Mesenteric fat pad (tissue), 1 donor: ENCODE data around the gene LDLRAD4. TPM values are rescaled to one million over a fixed set of nuclear protein-coding genes. Genes with fewer than 3 reads are reported as not detected.

Source experiments
- DNase-seq: peaks from one replicate; pipeline ENCODE4 v3.0.0-alpha.2; 2020; ENCODE audit warnings: low spot score
- total RNA-seq: library from RNA; stranded (reverse); fragmentation: NEBNext Ultra II Directional; extraction: Animal tissue kit (Norgen Biotek cat#: 25700); gene quantifications from one replicate; pipeline ENCODE4 v1.2.1, GENCODE V29; 2021
- donor health status: DM: yes; HTN: yes; CAD: no.

The LDLRAD4 gene
- total RNA-seq, 1 donor from 2014 or later = 39.6 TPM

GRCh38 chr18:13245481-13246000, 27.0 kb downstream of the LDLRAD4 start:
- DNase-seq = peak; percentile 62

GRCh38 chr18:13246121-13246520, 27.6 kb downstream of the LDLRAD4 start:
- peak; percentile 51 for DNase-seq

DNA sequence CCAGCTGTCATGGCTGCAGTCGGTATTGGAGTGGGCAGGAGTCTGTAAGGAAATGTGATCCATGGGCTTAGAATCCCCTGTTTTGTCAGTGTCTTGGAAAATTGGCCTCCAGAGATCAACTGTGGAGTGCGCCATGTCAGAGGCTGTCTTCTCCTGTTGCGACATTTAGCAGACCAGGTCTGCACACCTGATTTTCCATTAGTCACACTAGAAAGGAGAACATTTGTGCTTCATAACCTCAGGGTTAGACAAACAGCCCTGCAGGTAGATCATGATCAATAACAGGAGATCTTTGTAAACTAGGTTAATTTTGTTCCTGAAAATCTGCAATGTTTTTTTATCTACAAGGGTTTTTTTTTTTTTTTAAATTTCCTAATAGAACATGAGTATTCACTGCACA, 28.0 kb downstream of the LDLRAD4 start:
- no peak for DNase-seq

GRCh38 chr18:13247506-13247905, 28.9 kb downstream of the LDLRAD4 start:
- DNase-seq = peak; percentile 57

- DNase-seq = peak; percentile 64
Observed at GRCh38 chr18:13252686-13253410, 34.3 kb downstream of the LDLRAD4 start.

- peak; percentile 62 for DNase-seq
Observed at GRCh38 chr18:13253786-13254688, 35.5 kb downstream of the LDLRAD4 start.

- DNase-seq = peak; percentile 85
Observed at GRCh38 chr18:13254971-13255927, 36.7 kb downstream of the LDLRAD4 start.

DNA sequence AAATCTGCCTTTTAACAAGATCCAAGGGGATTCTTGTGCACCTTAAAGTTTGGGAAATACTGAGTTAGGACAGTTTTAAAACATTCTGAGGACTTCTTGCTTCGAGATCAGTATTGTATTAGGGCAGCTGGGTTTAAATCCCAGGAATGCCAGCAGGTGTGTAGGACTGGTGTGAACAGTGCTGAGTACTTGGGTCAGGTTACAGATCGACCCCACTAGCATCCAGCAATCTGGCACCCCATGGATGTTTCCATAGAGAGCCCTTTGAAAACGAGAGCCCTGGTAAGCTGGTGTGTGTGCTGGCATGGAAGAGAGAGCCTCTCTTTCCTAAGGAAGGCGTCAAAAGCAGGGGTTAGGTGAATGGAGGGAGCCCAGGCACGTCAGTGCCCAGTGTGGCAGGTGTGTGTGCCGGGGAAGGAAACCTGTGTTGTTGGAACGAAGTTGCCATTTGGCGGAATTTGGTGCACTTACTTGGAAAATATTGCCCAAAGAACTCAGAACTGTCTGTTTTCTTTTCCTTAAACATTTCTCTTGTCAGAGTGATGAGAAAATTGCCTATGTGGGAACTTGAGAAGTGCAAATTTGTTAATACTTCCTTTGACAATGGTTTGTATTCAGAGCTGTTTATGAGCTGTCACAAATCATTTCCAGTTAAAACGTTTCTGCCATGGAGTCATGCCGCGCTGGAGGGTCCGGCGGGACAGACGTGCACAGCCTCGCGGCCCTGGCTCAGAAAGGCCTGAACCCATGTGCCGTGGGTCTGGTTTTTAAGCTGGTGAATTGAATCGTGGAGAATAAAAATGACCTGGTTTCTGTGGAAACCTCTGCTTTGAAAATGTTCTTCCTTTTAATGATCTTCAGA, 38.1 kb downstream of the LDLRAD4 start:
- DNase-seq = peak; percentile 75

DNA sequence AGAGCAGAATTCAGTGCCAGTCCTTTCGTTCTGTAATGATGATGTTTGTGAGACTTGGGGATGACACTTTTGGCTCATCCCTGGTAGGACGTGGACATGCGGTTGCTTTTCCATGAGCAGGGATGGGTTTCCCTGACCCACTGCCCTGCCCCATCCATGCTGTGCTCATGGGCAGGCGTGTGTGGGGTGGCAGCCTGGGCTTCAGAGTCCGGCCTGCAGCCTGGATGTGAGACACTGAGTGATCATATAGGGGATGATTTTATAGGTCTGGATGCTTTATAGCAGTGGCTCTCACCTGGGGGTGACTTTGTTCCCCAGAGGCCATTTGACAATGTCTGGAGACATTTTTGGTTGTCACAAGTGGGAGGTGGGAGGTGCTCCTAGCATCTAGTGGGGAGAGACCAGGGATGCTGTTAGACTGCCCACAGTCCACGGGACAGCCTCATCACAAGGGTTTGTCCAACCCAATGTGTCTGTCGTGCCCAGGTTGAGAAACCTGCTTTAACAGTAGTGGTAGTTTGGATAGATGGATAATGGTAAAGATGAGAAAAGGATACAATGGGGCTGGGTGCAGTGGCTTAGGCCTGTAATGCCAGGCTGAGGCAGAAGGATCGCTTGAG, 38.9 kb downstream of the LDLRAD4 start:
- peak; percentile 55 for DNase-seq

DNA sequence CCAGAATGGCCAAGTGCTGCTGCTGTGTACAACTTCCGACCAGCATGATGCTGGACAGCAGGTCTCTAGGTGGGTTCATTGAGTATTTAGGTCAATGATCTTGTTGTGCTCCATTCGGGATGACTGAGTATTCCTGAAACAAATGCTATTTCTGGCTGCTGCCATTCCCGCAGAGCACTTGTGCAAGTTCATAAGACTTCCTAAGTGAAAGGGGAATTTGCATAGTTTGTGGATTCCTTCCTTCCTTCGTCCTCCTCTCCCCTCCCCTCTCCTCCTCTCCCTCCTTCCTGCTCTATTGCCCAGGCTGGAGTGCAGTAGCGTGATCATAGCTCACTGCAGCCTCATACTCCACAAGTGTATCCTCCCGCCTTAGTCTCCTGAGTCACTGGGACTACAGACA, 40.4 kb downstream of the LDLRAD4 start:
- peak; percentile 43 for DNase-seq

GRCh38 chr18:13259701-13260100, 41.1 kb downstream of the LDLRAD4 start:
- DNase-seq = peak; percentile 53

DNA sequence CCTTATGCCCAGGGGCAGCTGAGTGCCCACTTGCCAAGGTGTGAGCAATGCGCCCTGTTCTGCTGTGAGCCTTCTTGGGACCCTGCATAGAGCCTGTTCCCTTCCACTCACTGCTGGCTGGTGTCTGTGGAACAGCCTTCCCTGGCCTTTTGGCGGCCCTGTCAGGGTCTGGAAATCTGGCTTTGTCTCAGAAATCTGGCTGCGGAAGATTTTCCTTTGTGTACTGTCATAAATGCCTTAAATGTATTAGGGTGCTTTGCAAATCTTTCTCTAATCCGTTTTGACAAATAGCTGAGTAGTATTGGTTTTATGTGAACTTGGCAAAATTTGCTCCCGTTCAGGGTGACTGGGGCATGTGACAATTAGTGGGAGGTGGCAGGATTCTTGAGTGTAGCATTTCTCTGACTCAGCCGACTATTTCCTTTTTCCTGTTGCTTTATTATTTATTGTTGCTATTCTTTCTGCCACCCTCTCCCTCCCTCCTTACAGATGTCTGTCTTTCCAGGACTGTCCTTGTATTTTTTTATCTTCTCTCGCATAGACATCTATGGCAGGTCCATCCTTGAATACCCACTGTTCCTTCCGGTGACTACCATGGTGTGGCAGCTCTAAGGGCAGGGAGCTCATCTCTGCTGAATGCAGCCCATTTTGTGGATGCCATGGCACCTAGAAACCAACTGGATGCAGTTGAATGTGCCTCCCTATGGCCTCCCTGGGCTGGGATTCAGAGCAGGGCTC, 41.8 kb downstream of the LDLRAD4 start:
- DNase-seq = peak; percentile 67

DNA sequence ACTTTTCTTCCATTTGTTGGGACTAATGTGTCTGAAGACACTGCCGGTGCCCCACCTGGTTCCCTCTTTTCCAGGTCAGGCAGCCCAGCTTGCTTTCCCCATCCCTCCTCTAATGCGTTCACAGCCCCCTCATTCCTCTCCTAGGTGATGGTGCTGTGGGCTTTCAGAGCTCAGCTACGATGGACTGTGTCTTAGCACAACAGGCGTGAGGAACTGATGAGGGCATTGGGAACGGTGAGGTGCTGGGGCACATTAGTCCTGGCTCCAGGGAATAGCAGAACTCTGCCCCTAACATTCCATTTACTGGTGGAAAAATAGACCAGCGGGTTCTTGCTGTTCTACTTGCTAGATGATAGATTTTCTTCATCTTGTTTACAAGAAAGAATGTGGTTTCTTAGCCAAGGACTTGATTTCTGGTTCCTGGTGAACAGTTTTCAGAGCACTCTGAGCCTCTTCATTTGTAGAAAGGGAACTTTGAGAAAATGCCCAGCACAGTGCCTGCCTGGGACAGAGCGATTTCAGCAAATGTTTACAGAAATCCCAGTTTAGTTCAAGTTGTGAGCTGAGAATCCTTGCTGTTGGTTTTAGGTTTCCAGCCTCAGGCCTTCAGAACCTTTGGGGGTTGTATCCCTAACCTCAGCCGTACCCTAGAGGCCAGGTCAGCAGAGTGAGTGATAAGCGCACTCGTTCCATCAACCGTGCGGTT, 42.5 kb downstream of the LDLRAD4 start:
- peak; percentile 67 for DNase-seq

GRCh38 chr18:13261661-13262357, 43.2 kb downstream of the LDLRAD4 start:
- DNase-seq = peak; percentile 49

GRCh38 chr18:13262358-13262680, 43.8 kb downstream of the LDLRAD4 start:
- DNase-seq = peak; percentile 62

- DNase-seq = peak; percentile 73
Observed at GRCh38 chr18:13262839-13263691, 44.5 kb downstream of the LDLRAD4 start.
